Osteoblast (primary cell): ENCODE results near the gene ZNF821. TPM values are rescaled to one million over a fixed set of nuclear protein-coding genes. Genes with fewer than 3 reads are reported as not detected.
"Not testable (repeated sequence)": the region's sequence is repeated elsewhere in the genome, so short reads cannot be mapped to it uniquely, and the experiment has no call there.

Experiments
- DNase-seq: peaks from one replicate; pipeline ENCODE4 v3.0.0; 2011; ENCODE audit warnings: low spot score, mixed read lengths; ENCODE audit not compliant: insufficient read length; ENCODE audit errors: missing footprints
- H2AFZ ChIP-seq: 2 replicates; pipeline ENCODE4 v1.6.0; 2011; ENCODE audit warnings: mild to moderate bottlenecking, low read length
- H3K27ac ChIP-seq: 2 replicates; pipeline ENCODE4 v1.5.1; 2011; ENCODE audit warnings: mild to moderate bottlenecking, low read depth, low read length, moderate library complexity
- H3K27me3 ChIP-seq: 2 replicates; pipeline ENCODE4 v1.6.0; 2012; ENCODE audit warnings: mild to moderate bottlenecking, control low read depth, inconsistent platforms, low read length, moderate library complexity; ENCODE audit not compliant: insufficient read depth
- H3K36me3 ChIP-seq: 2 replicates; pipeline ENCODE4 v1.5.1; 2011; ENCODE audit warnings: mild to moderate bottlenecking, low read length, control low read depth, moderate library complexity; ENCODE audit not compliant: insufficient read depth
- H3K4me1 ChIP-seq: 2 replicates; pipeline ENCODE4 v1.5.1; 2011; ENCODE audit warnings: mild to moderate bottlenecking, low read length, control low read depth, moderate library complexity; ENCODE audit not compliant: insufficient read depth
- H3K4me2 ChIP-seq: 2 replicates; pipeline ENCODE4 v1.6.0; 2011; ENCODE audit warnings: mild to moderate bottlenecking, low read length; ENCODE audit not compliant: insufficient read depth
- H3K4me3 ChIP-seq: fragments of 200-600 bp; sonication (generic); 3 replicates; pipeline ENCODE4 v1.5.1; 2012; ENCODE audit warnings: mild to moderate bottlenecking, low read length, inconsistent platforms; ENCODE audit not compliant: insufficient read depth
- H3K79me2 ChIP-seq: 2 replicates; pipeline ENCODE4 v1.6.0; 2012; ENCODE audit warnings: mild to moderate bottlenecking, low read length, control low read depth, inconsistent platforms; ENCODE audit not compliant: insufficient read depth
- H3K9me3 ChIP-seq: 2 replicates; pipeline ENCODE4 v1.5.1; 2011; ENCODE audit warnings: low read depth, low read length, control low read depth
- H4K20me1 ChIP-seq: 2 replicates; pipeline ENCODE4 v1.6.0; 2012; ENCODE audit warnings: mild to moderate bottlenecking, low read length, control low read depth; ENCODE audit not compliant: insufficient read depth
- CTCF ChIP-seq: IDR thresholded peaks from 2 replicates; pipeline ENCODE4 v1.5.1; 2011; ENCODE audit warnings: mild to moderate bottlenecking, low read depth, low read length, moderate library complexity; ENCODE audit errors: extremely low read depth
- total RNA-seq: library from RNA; depleted of rRNA; stranded (reverse); fragments of >200 nt; gene quantifications from 2 replicates; pipeline ENCODE4 v1.2.3, GENCODE V29; 2012

The ZNF821 gene
- total RNA-seq, 1 donor: 12.3 TPM

GRCh38 chr16:71834291-71834690 is 49.7 kb downstream of the ZNF821 start:
- H3K4me3 ChIP-seq: no peak overlapping the region
- no peaks in the 10 kb centered on the region for H4K20me1 ChIP-seq
- H3K27ac ChIP-seq: no peak overlapping the region
- H3K4me1 ChIP-seq: no peaks in the 10 kb centered on the region
- no peak overlapping the region for H3K4me2 ChIP-seq
- no peak for TF ChIP-seq CTCF
- no peaks in the 10 kb centered on the region for H3K36me3 ChIP-seq
- no peak overlapping the region for H2AFZ ChIP-seq
- no peaks in the 10 kb centered on the region for H3K79me2 ChIP-seq
- H3K9me3 ChIP-seq: no peaks in the 10 kb centered on the region
- H3K27me3 ChIP-seq: no peaks in the 10 kb centered on the region
- no peak for DNase-seq

DNA sequence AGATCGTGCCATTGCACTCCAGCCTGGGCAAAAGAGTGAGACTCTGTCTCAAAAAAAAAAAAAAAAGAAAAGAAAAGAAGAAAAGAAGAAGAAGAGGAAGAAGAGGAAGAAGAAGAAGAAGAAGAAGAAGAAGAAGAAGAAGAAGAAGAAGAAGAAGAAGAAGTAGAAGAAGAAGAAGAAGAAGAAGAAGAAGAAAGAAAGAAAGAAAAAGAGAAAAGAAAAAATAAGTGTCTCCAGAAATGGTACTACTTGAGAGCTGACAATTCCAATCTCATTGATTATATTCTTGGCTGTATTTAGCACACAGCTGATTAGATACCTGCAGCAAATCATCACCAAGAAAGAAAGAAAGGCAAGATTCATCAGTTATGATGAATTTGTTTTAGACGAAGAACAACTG is 51.9 kb downstream of the ZNF821 start:
- not testable (repeated sequence) for H2AFZ ChIP-seq, H3K36me3 ChIP-seq, H3K4me3 ChIP-seq, H3K79me2 ChIP-seq, H4K20me1 ChIP-seq, H3K27me3 ChIP-seq, H3K4me1 ChIP-seq, H3K27ac ChIP-seq, H3K9me3 ChIP-seq, H3K4me2 ChIP-seq, DNase-seq

- not testable (repeated sequence) for H3K36me3 ChIP-seq, H3K4me2 ChIP-seq, H3K4me3 ChIP-seq, H3K27me3 ChIP-seq, H4K20me1 ChIP-seq, H2AFZ ChIP-seq, H3K27ac ChIP-seq, DNase-seq, H3K4me1 ChIP-seq, H3K9me3 ChIP-seq, H3K79me2 ChIP-seq
Observed at GRCh38 chr16:71831698-71832097, 52.3 kb downstream of the ZNF821 start.

DNA sequence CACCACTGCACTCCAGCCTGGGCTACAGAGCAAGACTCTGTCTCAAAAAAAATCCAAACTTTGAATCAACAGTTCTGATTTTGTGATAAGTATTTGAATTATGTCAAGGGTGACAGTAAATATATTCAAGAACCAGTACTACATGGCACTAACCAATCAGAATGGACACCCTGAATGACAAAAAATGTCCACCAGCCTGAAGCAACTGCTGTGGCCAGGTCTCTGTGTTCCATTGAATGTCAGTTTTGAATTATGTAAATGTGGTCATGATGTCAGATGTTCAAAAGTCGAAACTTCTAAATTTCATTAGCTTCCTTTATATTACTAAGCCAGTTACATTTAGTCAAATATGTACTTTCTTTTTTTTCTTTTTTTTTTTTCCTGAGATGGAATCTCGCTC is 53.6 kb downstream of the ZNF821 start:
- TF ChIP-seq CTCF: no peak
- no peaks in the 10 kb centered on the region for H3K4me1 ChIP-seq
- H2AFZ ChIP-seq: no peak overlapping the region
- H3K27ac ChIP-seq: no peak overlapping the region
- no peaks in the 10 kb centered on the region for H4K20me1 ChIP-seq
- no peak overlapping the region for H3K4me2 ChIP-seq
- no peaks in the 10 kb centered on the region for H3K36me3 ChIP-seq
- H3K79me2 ChIP-seq: no peaks in the 10 kb centered on the region
- H3K4me3 ChIP-seq: no peak overlapping the region
- H3K9me3 ChIP-seq: no peaks in the 10 kb centered on the region
- DNase-seq: no peak
- H3K27me3 ChIP-seq: no peaks in the 10 kb centered on the region

DNA sequence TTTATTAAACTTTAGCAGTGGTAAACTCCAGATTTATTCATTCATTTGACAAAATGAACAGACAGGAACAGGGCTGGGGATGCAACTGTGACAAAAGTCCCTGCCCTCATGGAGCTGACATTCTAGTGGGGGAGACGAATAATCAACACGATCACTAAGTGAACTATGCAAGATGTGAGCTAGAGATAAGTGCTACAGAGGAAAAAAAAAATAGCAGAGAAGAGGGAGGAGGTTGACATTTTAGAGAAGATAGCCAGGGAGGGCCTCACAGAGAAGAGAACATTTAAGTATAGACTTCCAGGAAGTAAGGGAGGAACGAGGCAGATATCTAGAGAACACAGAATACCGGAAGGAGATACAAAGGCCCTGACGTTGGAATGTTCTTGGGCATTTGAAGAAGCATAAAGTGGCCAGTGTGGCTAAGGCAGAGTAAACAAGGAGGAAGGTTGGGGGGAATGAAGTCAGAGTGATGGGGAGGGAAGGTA is 57.4 kb downstream of the ZNF821 start:
- Histone ChIP-seq H3K9me3 (no peaks in the 10 kb centered on the region), H3K4me2 (no peak overlapping the region), H2AFZ (no peak overlapping the region), H3K36me3 (no peaks in the 10 kb centered on the region), H3K4me1 (no peaks in the 10 kb centered on the region), H3K79me2 (no peaks in the 10 kb centered on the region), H3K4me3 (no peak overlapping the region), H3K27ac (no peak overlapping the region), H4K20me1 (no peaks in the 10 kb centered on the region), H3K27me3 (no peaks in the 10 kb centered on the region)
- DNase-seq: no peak
- no peak for TF ChIP-seq CTCF

- peak overlapping the region; percentile 69 for H3K4me2 ChIP-seq
- peaks cover 20% of the 10 kb centered on the region for H3K4me1 ChIP-seq
Observed at GRCh38 chr16:71817155-71817500, 66.9 kb downstream of the ZNF821 start.

More at GRCh38 chr16:71817155-71817500, 66.9 kb downstream of the ZNF821 start:
- Histone ChIP-seq H3K4me3 (peak overlapping the region; percentile 9), H2AFZ (peak overlapping the region; percentile 7), H3K27ac (peak overlapping the region; percentile 78)
- not testable (repeated sequence) for H3K27me3 ChIP-seq, H3K9me3 ChIP-seq, H4K20me1 ChIP-seq, DNase-seq, H3K36me3 ChIP-seq, H3K79me2 ChIP-seq
